ENCODE data around the gene MYO5B.

GRCh38 chr18:50114448-50114847 lies 80.5 kb downstream of the MYO5B start:
- TF ChIP-seq CTCF (IDR thresholded peaks at IDR 0.05; ENCODE audit: borderline replicate concordance, extremely low read depth, low read length, poor library complexity, severe bottlenecking): no peak
- TF ChIP-seq EZH2 (IDR thresholded peaks at IDR 0.05; ENCODE audit: borderline replicate concordance, low read depth, low read length, severe bottlenecking): no peak

Measured in DND-41 (cell line).